IPS DF 19.7 (cell line): ENCODE results near the gene HBQ1.
"Not testable (repeated sequence)": the region's sequence is repeated elsewhere in the genome, so short reads cannot be mapped to it uniquely, and the experiment has no call there.

ENCODE experiments used
- DNase-seq: peaks from one replicate; pipeline ENCODE4 v3.0.0-alpha.2; 2013; ENCODE audit warnings: low read depth, low spot score

The HBQ1 gene

GRCh38 chr16:209359-209758, 29.1 kb downstream of the HBQ1 start:
- DNase-seq = not testable (repeated sequence)

DNA sequence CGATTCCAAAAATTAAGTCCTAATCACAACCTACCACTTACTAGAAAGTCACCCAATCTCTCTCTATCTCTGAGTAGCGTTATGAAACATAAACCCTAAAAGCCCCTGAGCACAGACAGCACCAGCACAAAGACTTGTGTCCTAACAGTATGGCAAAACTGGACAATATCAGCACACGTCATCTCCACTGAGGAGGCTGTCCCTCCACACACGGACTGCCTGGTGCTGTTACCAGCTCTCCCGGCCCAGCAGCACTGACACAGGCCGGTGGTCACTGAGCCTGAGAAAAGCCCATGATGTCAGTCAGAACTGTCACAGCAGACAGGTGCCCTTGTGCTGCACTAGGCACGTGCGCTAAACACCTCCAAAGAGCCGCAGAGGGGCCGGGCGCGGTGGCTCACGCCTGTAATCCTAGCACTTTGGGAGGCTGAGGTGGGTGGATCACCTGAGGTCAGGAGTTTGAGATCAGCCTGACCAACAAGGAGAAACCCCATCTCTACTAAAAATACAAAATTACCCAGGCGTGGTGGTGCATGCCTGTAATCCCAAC, 31.4 kb downstream of the HBQ1 start:
- DNase-seq = not testable (repeated sequence)

DNA sequence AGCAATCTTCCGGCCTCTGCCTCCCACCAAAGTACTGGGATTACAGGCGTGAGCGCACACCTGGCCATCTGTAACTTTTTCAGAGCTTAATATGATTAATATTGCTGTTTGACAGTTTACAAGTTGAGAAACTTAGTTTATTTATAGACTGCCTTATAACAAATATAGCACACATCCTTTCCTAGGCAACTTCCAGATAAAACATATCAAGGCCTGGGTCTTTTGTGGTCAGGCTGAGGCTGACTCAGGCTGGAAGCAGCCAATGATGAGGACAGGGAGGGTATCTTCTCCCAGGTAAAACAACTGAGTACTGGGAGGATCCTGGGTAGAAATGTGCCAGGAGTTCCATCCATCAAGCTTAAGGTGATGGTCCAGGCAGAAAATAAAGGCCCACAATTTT, 32.7 kb downstream of the HBQ1 start:
- no peak for DNase-seq

GRCh38 chr16:220021-220420, 39.8 kb downstream of the HBQ1 start:
- no peak for DNase-seq

DNA sequence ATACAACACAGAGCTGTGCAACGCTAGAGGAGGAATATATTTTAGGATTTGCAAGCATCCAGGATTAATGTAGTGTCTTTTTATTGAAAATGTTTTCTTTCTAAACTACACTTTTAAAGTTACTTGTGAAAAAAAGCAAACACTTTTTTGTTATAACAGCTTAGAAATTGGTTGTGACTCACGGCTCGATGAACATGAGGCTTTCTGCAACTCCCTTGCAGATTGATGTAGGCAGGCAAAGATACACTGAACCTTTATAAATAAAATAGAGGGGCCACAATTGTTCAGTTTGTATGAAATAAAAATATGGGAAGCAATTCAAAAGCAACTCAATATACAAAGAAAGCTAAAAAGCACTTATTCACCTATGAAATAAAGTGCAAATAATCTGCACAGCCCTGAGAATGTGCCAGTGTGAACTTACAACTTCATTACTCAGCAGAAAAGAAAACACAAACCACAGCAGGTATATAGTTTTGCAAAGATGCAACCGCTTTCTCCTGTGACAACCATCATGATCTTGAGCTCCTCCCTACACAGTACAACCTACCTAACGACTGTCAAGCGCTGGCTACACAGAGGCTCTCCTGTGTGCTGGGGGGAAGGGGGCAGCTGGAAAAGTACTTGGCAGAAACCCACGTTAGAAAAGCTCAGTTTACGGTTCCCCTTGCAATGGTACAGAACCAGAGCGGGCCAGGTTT, 48.0 kb downstream of the HBQ1 start:
- no peak for DNase-seq

GRCh38 chr16:228852-229730, 48.8 kb downstream of the HBQ1 start, which contains the start of gene LUC7L:
Gene LUC7L, minus strand, starts transcription at chr16:229449. Its CDS starts 110 bp downstream, at chr16:229339.
- peak; percentile 65 for DNase-seq

DNA sequence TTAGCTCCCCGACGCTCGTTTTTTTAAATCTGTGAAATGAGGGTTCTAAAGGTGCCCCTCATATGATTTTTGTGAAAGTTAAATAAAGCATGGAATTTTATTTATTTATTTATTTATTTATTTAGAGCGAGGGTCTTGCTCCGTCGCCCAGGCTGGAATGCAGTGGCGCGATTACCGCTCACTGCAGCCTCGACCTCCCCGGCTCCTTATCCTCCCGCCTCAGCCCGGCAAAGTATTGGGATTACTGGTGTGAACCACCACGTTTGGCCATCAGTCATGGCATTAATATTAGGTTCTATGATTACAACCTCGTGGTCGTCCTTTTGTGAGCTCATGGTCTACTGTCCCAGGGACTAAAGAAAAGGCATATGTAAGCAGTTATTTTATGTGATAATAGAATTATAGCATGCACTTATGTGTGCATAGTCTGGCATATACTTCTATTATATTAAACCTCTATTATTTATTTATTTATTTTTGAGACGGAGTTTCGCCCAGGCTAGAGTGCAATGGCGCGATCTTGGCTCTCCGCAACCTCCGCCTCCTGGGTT, 49.5 kb downstream of the HBQ1 start:
- no peak for DNase-seq

DNA sequence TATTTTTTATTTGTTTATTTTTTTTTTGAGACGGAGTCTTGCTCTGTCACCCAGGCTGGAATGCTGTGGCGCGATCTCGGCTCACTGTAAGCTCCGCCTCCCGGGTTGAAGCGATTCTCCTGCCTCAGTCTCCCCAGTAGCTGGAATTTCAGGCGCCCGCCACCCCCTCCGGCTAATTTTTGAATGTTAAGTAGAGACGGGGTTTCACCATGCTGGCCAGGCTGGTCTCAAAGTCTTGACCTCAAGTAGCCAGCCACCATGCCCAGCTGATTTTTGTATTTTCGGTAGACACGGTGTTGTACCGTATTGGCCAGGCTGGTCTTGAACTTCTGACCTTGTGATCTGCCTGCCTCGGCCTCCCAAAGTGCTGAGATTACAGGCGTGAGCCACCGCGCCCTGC, 50.1 kb downstream of the HBQ1 start:
- not testable (repeated sequence) for DNase-seq
